ENCODE data around the gene SERPIND1.

Gene SERPIND1

GRCh38 chr22:20809538-20810185 is 35.7 kb downstream of the SERPIND1 start:
- ATAC-seq, result no peak
- TF ChIP-seq ZNF70 (CRISPR knock-in tag; IDR thresholded peaks at IDR 0.05), result no peak
- TF ChIP-seq TCF4 (CRISPR knock-in tag; IDR thresholded peaks at IDR 0.05; ENCODE audit: borderline replicate concordance), result no peak
- no peak for TF ChIP-seq PPARA (CRISPR knock-in tag; IDR thresholded peaks at IDR 0.05; ENCODE audit: borderline replicate concordance)
- TF ChIP-seq ZC3H10 (CRISPR knock-in tag; IDR thresholded peaks at IDR 0.05), result no peak
- no peak for TF ChIP-seq TSHZ2 (CRISPR knock-in tag; IDR thresholded peaks at IDR 0.05)
- no peak for TF ChIP-seq POU6F1 (CRISPR knock-in tag; IDR thresholded peaks at IDR 0.05; ENCODE audit: borderline replicate concordance, low read depth)
- TF ChIP-seq PATZ1 (CRISPR knock-in tag; IDR thresholded peaks at IDR 0.05; ENCODE audit: borderline replicate concordance), result no peak
- no peak for TF ChIP-seq ZNF565 (CRISPR knock-in tag; conservative IDR thresholded peaks at IDR 0.05; ENCODE audit: low read depth)
- no peak for TF ChIP-seq TOX (CRISPR knock-in tag; IDR thresholded peaks at IDR 0.05; ENCODE audit: borderline replicate concordance)
- TF ChIP-seq SNAI2 (CRISPR knock-in tag; IDR thresholded peaks at IDR 0.05), result no peak
- no peak for TF ChIP-seq CSRNP3 (CRISPR knock-in tag; IDR thresholded peaks at IDR 0.05)
- TF ChIP-seq CREB5 (CRISPR knock-in tag; IDR thresholded peaks at IDR 0.05; ENCODE audit: low read depth), result no peak
- no peak for TF ChIP-seq ZFP3 (CRISPR knock-in tag; IDR thresholded peaks at IDR 0.05)
- no peak for TF ChIP-seq CSDC2 (CRISPR knock-in tag; IDR thresholded peaks at IDR 0.05)
- no peak for TF ChIP-seq OSR1 (CRISPR knock-in tag; IDR thresholded peaks at IDR 0.05)

- ATAC-seq, result no peak
- TF ChIP-seq ZNF70 (CRISPR knock-in tag; IDR thresholded peaks at IDR 0.05) (no peak), BACH2 (CRISPR knock-in tag; IDR thresholded peaks at IDR 0.05; ENCODE audit: borderline replicate concordance) (no peak), ZFP30 (CRISPR knock-in tag; IDR thresholded peaks at IDR 0.05) (no peak), ZC3H10 (CRISPR knock-in tag; IDR thresholded peaks at IDR 0.05) (no peak), OSR1 (CRISPR knock-in tag; IDR thresholded peaks at IDR 0.05) (no peak), SNAI2 (CRISPR knock-in tag; IDR thresholded peaks at IDR 0.05) (no peak), CREB5 (CRISPR knock-in tag; IDR thresholded peaks at IDR 0.05; ENCODE audit: low read depth) (no peak), CSRNP3 (CRISPR knock-in tag; IDR thresholded peaks at IDR 0.05) (no peak), ZNF565 (CRISPR knock-in tag; conservative IDR thresholded peaks at IDR 0.05; ENCODE audit: low read depth) (no peak), TCF4 (CRISPR knock-in tag; IDR thresholded peaks at IDR 0.05; ENCODE audit: borderline replicate concordance) (no peak), ESRRG (CRISPR knock-in tag; IDR thresholded peaks at IDR 0.05) (no peak), PPARA (CRISPR knock-in tag; IDR thresholded peaks at IDR 0.05; ENCODE audit: borderline replicate concordance) (no peak), ARNTL (CRISPR knock-in tag; IDR thresholded peaks at IDR 0.05; ENCODE audit: borderline replicate concordance, low read depth) (no peak), TSHZ2 (CRISPR knock-in tag; IDR thresholded peaks at IDR 0.05) (no peak), CSDC2 (CRISPR knock-in tag; IDR thresholded peaks at IDR 0.05) (no peak), GLIS3 (CRISPR knock-in tag; IDR thresholded peaks at IDR 0.05) (no peak)
Measured at GRCh38 chr22:20810645-20811044, 36.7 kb downstream of the SERPIND1 start.
